H1 (cell line): ENCODE measurements around the gene UMOD. TPM values are rescaled to one million over a fixed set of nuclear protein-coding genes. Genes with fewer than 3 reads are reported as not detected.

ENCODE experiments used
- CTCF ChIA-PET: fragments of 300-600 bp; sonication (Branson Sonifier 250); formaldehyde crosslinking; loops from one replicate; lab custom pipeline; 2021; ENCODE audit not compliant: partially characterized antibody; lab: Charles Lee
- POLR2A ChIA-PET: fragments of 300-600 bp; sonication (Branson Sonifier 250); formaldehyde crosslinking; loops from one replicate; lab custom pipeline; 2021; ENCODE audit warnings: inconsistent platforms; ENCODE audit not compliant: partially characterized antibody; lab: Charles Lee
- DNase-seq, 2 experiments: peaks; one replicate each; pipeline versions ENCODE4 v3.0.0 to v3.0.0-alpha.2; 2010 to 2022; ENCODE audit warnings: low spot score in 2 of 2, low read depth in 1 of 2, mixed read lengths in 1 of 2
- FAIRE-seq: peaks from 2 replicates; lab custom pipeline; 2011; peaks lifted over from hg19 to GRCh38; lab: Jason Lieb, UNC
- H2AFZ ChIP-seq: 2 replicates; pipeline ENCODE4 v1.8.1; 2012; ENCODE audit warnings: low read length, inconsistent platforms
- H2AK5ac ChIP-seq: 2 replicates; pipeline ENCODE4 v1.6.1; 2013; ENCODE audit warnings: low read depth, low read length
- H2BK120ac ChIP-seq: replicated peaks from 2 replicates; pipeline ENCODE3; 2013; ENCODE audit warnings: low read depth, low read length, inconsistent platforms
- H2BK12ac ChIP-seq: 2 replicates; pipeline ENCODE4 v1.6.1; 2013; ENCODE audit warnings: low read depth, low read length
- H2BK15ac ChIP-seq: 2 replicates; pipeline ENCODE4 v1.6.1; 2013; ENCODE audit warnings: low read length
- H2BK20ac ChIP-seq: 2 replicates; pipeline ENCODE4 v1.6.1; 2013; ENCODE audit warnings: low read length
- H2BK5ac ChIP-seq: 2 replicates; pipeline ENCODE4 v1.6.1; 2013; ENCODE audit warnings: low read depth, low read length
- H3K14ac ChIP-seq: 2 replicates; pipeline ENCODE4 v1.6.1; 2013; ENCODE audit warnings: inconsistent platforms; ENCODE audit not compliant: insufficient read length
- H3K18ac ChIP-seq: 2 replicates; pipeline ENCODE4 v1.6.1; 2013; ENCODE audit warnings: low read length; ENCODE audit errors: extremely low read depth
- H3K23ac ChIP-seq: 2 replicates; pipeline ENCODE4 v1.6.1; 2013; ENCODE audit warnings: inconsistent platforms; ENCODE audit not compliant: insufficient read length
- H3K23me2 ChIP-seq: 2 replicates; pipeline ENCODE4 v1.6.1; 2013; ENCODE audit warnings: low read depth, low read length
- H3K27ac ChIP-seq: 2 replicates; pipeline ENCODE4 v1.6.1; 2011; ENCODE audit warnings: low read depth, low read length, inconsistent platforms
- H3K27me3 ChIP-seq, 4 experiments: replicated peaks in 1 of 4; 1 replicate in 1 of 4; 2 replicates in 3 of 4; pipeline versions ENCODE4 v1.6.1 to v1.8.1; 2011 to 2013; ENCODE audit warnings: low read length in 3 of 4, mild to moderate bottlenecking in 3 of 4, inconsistent platforms in 2 of 4, mixed read lengths in 2 of 4, moderate library complexity in 1 of 4; ENCODE audit not compliant: control insufficient read depth in 3 of 4, insufficient read depth in 3 of 4; ENCODE audit errors: extremely low read depth in 1 of 4
- H3K36me3 ChIP-seq, 4 experiments: 2 replicates each; pipeline versions ENCODE4 v1.6.1 to v1.8.1; 2011 to 2013; ENCODE audit warnings: mild to moderate bottlenecking in 4 of 4, low read length in 3 of 4, moderate library complexity in 2 of 4, control low read depth in 1 of 4, inconsistent platforms in 1 of 4; ENCODE audit not compliant: insufficient read depth in 4 of 4, control insufficient read depth in 2 of 4
- H3K4ac ChIP-seq: replicated peaks from 2 replicates; pipeline ENCODE3; 2013; ENCODE audit warnings: low read length, low read depth, mixed read lengths, inconsistent platforms; ENCODE audit not compliant: insufficient read length
- H3K4me1 ChIP-seq, 4 experiments: replicated peaks in 1 of 4; 1 replicate in 1 of 4; 2 replicates in 3 of 4; pipeline versions ENCODE4 v1.6.1 to v1.8.1; 2011 to 2013; ENCODE audit warnings: low read length in 3 of 4, inconsistent platforms in 2 of 4, mixed read lengths in 1 of 4; ENCODE audit not compliant: insufficient read depth in 4 of 4, control insufficient read depth in 3 of 4
- H3K4me2 ChIP-seq, 2 experiments: 2 replicates each; pipeline versions ENCODE4 v1.6.1 to v1.8.1; 2011 to 2013; ENCODE audit warnings: low read depth in 2 of 2, low read length in 2 of 2, control low read depth in 1 of 2, inconsistent platforms in 1 of 2, mild to moderate bottlenecking in 1 of 2; ENCODE audit not compliant: insufficient read depth in 1 of 2
- H3K4me3 ChIP-seq, 4 experiments: fragments of 200-600, 300-600 bp in 1 of 4; sonication (generic), shearing (Covaris generic), sonication (Bioruptor Twin) in 1 of 4; 2 replicates each; pipeline versions ENCODE4 v1.5.1 to v1.8.1; 2011 to 2016; ENCODE audit warnings: low read length in 4 of 4, low read depth in 3 of 4, control low read depth in 2 of 4, inconsistent platforms in 2 of 4, mild to moderate bottlenecking in 2 of 4, mixed read lengths in 1 of 4, moderate library complexity in 1 of 4; ENCODE audit not compliant: insufficient read depth in 2 of 4; ENCODE audit errors: extremely low read depth in 1 of 4
- H3K56ac ChIP-seq: replicated peaks from 2 replicates; pipeline ENCODE3; 2013; ENCODE audit warnings: low read depth, mild to moderate bottlenecking, mixed read lengths, low read length, inconsistent platforms; ENCODE audit not compliant: insufficient read length
- H3K79me1 ChIP-seq: 2 replicates; pipeline ENCODE4 v1.6.1; 2013; ENCODE audit warnings: low read depth, low read length, control low read depth
- H3K79me2 ChIP-seq, 2 experiments: 2 replicates each; pipeline versions ENCODE4 v1.6.1 to v1.8.1; 2012 to 2013; ENCODE audit warnings: low read length in 2 of 2, mild to moderate bottlenecking in 2 of 2, inconsistent platforms in 1 of 2; ENCODE audit not compliant: insufficient read depth in 2 of 2, control insufficient read depth in 1 of 2
- H3K9ac ChIP-seq, 4 experiments: replicated peaks in 1 of 4; 1 replicate in 1 of 4; 2 replicates in 3 of 4; pipeline versions ENCODE4 v1.6.1 to v1.8.1; 2011 to 2013; ENCODE audit warnings: low read depth in 3 of 4, low read length in 3 of 4, control low read depth in 2 of 4, mild to moderate bottlenecking in 2 of 4, moderate library complexity in 2 of 4, inconsistent platforms in 1 of 4; ENCODE audit errors: extremely low read depth in 1 of 4
- H3K9me3 ChIP-seq, 2 experiments: 2 replicates each; pipeline versions ENCODE4 v1.6.1 to v1.8.1; 2012 to 2013; ENCODE audit warnings: mild to moderate bottlenecking in 2 of 2, moderate library complexity in 2 of 2, control low read depth in 1 of 2, inconsistent platforms in 1 of 2, low read depth in 1 of 2, low read length in 1 of 2, mixed read lengths in 1 of 2; ENCODE audit not compliant: insufficient read depth in 2 of 2
- H4K20me1 ChIP-seq, 2 experiments: replicated peaks in 1 of 2; 2 replicates each; pipeline versions ENCODE3 to v1.8.1; 2011 to 2013; ENCODE audit warnings: inconsistent platforms in 2 of 2, low read length in 2 of 2, mild to moderate bottlenecking in 1 of 2; ENCODE audit not compliant: insufficient read depth in 2 of 2, control insufficient read depth in 1 of 2
- H4K5ac ChIP-seq: 2 replicates; pipeline ENCODE4 v1.6.1; 2013; ENCODE audit warnings: low read length, low read depth, mixed read lengths, inconsistent platforms; ENCODE audit not compliant: insufficient read length
- H4K8ac ChIP-seq: 2 replicates; pipeline ENCODE4 v1.8.0; 2013; ENCODE audit warnings: mild to moderate bottlenecking, moderate library complexity, low read length, inconsistent platforms; ENCODE audit not compliant: insufficient read depth; ENCODE audit errors: extremely low read depth
- H4K91ac ChIP-seq: replicated peaks from 2 replicates; pipeline ENCODE3; 2013; ENCODE audit warnings: low read length, mixed read lengths, inconsistent platforms; ENCODE audit not compliant: insufficient read length
- CBX5 ChIP-seq: fragments of 300-800, 300-1000 bp; sonication (generic); IDR thresholded peaks from 2 replicates; pipeline ENCODE4 v1.7.1; 2016; ENCODE audit warnings: antibody characterized with exemption, low read length, low read depth
- RAD21 ChIP-seq, 2 experiments: IDR thresholded peaks in 1 of 2; conservative IDR thresholded peaks in 1 of 2; 2 replicates each; pipeline ENCODE4 v1.6.1; 2011; ENCODE audit warnings: low read depth in 2 of 2, low read length in 2 of 2, improper control_type of control experiment in 1 of 2, inconsistent platforms in 1 of 2, mild to moderate bottlenecking in 1 of 2, moderate library complexity in 1 of 2
- RNF2 ChIP-seq: fragments of 200-900, 300-1000 bp; sonication (generic); IDR thresholded peaks from 2 replicates; pipeline ENCODE4 v1.7.1; 2016; ENCODE audit warnings: borderline replicate concordance, low read depth, mild to moderate bottlenecking, antibody characterized with exemption, low read length; ENCODE audit not compliant: poor library complexity, severe bottlenecking; ENCODE audit errors: missing control alignments
- WGBS, 2 experiments: shearing (Covaris generic) in 1 of 2; methylation state at CpG; one replicate each; pipeline versions ENCODE4 v1.1.6 to v1.1.7; 2013 to 2015; ENCODE audit warnings: low lambda C conversion rate in 2 of 2, mixed read lengths in 2 of 2, inconsistent platforms in 1 of 2, low coverage in 1 of 2, missing lambda C conversion rate in 1 of 2; ENCODE audit not compliant: insufficient replicate concordance in 2 of 2, insufficient coverage in 1 of 2, insufficient read length in 1 of 2; ENCODE audit errors: extremely low coverage in 1 of 2, missing lambda C conversion rate in 1 of 2; 5-methylcytosine and 5-hydroxymethylcytosine counted together
- polyA plus RNA-seq, 7 experiments: library from polyadenylated mRNA; depleted of rRNA in 3 of 7; stranded (reverse) in 5 of 7; unstranded in 2 of 7; fragments of >200 nt in 5 of 7; fragments of 200-250 nt in 2 of 7; gene quantifications; 1 replicate in 5 of 7; 2 replicates in 1 of 7; 4 replicates in 1 of 7; pipeline versions ENCODE4 v1.2.1 to v1.2.3, GENCODE V29; 2011 to 2013; ENCODE audit warnings: missing spikeins in 2 of 7, mixed read lengths in 2 of 7
- total RNA-seq: library from RNA; stranded (reverse); fragmentation: NEBNext Ultra II Directional; extraction: Animal tissue kit (Norgen Biotek cat#: 25700); gene quantifications from 2 replicates; pipeline ENCODE4 v1.2.1, GENCODE V29; 2021
- TF ChIP-seq, protein P1 (sequence below): IDR thresholded peaks from 2 replicates; pipeline ENCODE4 v1.6.1; 2012; ENCODE audit warnings: inconsistent platforms

The UMOD gene
- total and polyA plus RNA-seq, 2 of the 8 experiments (the other 6 are each of a cell fraction or from before 2014, with no cell fraction given): not detected

DNA sequence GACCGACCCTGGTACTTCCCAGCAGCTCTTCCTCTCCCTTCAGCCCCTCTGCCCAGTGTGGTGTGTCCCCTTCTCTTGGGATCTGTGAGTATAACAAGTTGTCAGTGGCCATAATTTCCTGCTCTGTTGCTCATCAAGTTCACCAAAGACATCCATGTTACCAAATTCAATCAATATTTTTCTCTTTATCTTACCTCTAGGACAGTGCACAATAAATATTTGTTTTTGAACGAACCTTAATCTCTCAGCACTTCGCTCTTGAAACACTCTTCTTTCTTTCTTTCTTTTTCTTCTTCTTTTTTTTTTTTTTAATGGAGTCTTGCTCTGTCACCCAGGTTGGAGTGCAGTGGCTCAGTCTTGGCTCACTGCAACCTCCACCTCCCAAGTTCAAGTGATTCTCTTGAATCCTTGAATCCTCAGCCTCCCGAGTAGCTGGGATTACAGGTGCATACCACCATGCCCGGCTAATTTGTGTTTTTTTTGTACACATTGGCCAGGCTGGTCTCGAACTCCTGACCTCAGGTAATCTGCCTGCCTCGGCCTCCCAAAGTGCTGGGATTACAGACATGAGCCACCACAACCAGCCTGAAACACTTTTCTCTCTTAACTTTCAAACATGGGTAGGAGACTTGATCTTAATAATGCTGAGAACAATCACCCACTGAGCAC is 2.7 kb upstream of the UMOD start:
- Histone ChIP-seq H4K20me1 (no peaks in the 10 kb centered on the region), H2BK15ac (no peak overlapping the region), H2AFZ (peak overlapping the region; percentile 9; the same call in 1 of the 2 replicates), H2BK20ac (no peak overlapping the region), H3K4me2 (no peak overlapping the region), H2AK5ac (no peak overlapping the region), H4K91ac (no peak overlapping the region), H3K18ac (no peak overlapping the region), H3K23ac (no peak overlapping the region), H3K27ac (no peak overlapping the region), H3K14ac (no peak overlapping the region), H3K79me1 (no peaks in the 10 kb centered on the region), H3K56ac (no peak overlapping the region), H3K23me2 (no peaks in the 10 kb centered on the region), H2BK5ac (no peak overlapping the region), H3K79me2 (no peaks in the 10 kb centered on the region), H3K9ac (no peak overlapping the region), H2BK12ac (no peak overlapping the region), H2BK120ac (no peak overlapping the region), H4K5ac (no peak overlapping the region), H3K4me1 (peaks cover 0 to 6% (median 1%) of the 10 kb centered on the region in 4 experiments; a peak in 2 of 7 replicates), H4K8ac (no peak overlapping the region), H3K27me3 (no peaks in the 10 kb centered on the region), H3K36me3 (no peaks in the 10 kb centered on the region), H3K9me3 (peaks cover 8 to 11% of the 10 kb centered on the region in 2 experiments; a peak in 2 of 4 replicates), H3K4ac (no peak overlapping the region), H3K4me3 (no peak overlapping the region)
- 89% methylated on average over 7 of the region's 7 CpGs; no CpG with 5 or more reads in 1 of the 2 experiments for WGBS, 2 experiments
- FAIRE-seq (no peak), DNase-seq (no peak)
- POLR2A ChIA-PET: interaction anchor here (0.6 kb wide), 1 partner anchor 784 kb away, joined by 5 read pairs; no protein-coding TSS in a partner anchor
- TF ChIP-seq, protein P1, sequence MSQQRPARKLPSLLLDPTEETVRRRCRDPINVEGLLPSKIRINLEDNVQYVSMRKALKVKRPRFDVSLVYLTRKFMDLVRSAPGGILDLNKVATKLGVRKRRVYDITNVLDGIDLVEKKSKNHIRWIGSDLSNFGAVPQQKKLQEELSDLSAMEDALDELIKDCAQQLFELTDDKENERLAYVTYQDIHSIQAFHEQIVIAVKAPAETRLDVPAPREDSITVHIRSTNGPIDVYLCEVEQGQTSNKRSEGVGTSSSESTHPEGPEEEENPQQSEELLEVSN: no peak
- TF ChIP-seq RNF2 (no peak), RAD21 (IDR thresholded peaks at IDR 0.05 in 1 of 2, conservative IDR thresholded peaks at IDR 0.05 in 1 of 2; ENCODE audit: low read depth in 2 of 2, low read length in 2 of 2) (no peak), CBX5 (no peak)
- CTCF ChIA-PET: interaction anchor here (0.6 kb wide), 1 partner anchor 17 kb away, joined by 3 read pairs; no protein-coding TSS in a partner anchor
